ENCODE data around the gene DCAF16. TPM values are rescaled to one million over a fixed set of nuclear protein-coding genes. Genes with fewer than 3 reads are reported as not detected.

The DCAF16 gene
- total RNA-seq, 2 experiments from 2014 or later, result 42.4 to 44.5 TPM

GRCh38 chr4:17763416-17763815 lies 47.1 kb downstream of the DCAF16 start:
- Mint-ChIP-seq H3K4me3 (no peak overlapping the region), H3K27me3 (no peaks in the 10 kb centered on the region), H3K27ac (no peak overlapping the region), H3K4me1 (ENCODE audit: low read depth) (peaks cover 9% of the 10 kb centered on the region), H3K36me3 (ENCODE audit: low read depth) (no peaks in the 10 kb centered on the region), H3K9me3 (peaks cover 5% of the 10 kb centered on the region)
- DNase-seq (no peak), ATAC-seq (no peak)
- no peak for TF ChIP-seq CTCF (IDR thresholded peaks at IDR 0.05)
- intact Hi-C loops (cut with micrococcal nuclease), result no loop called here
- ChIA-PET CTCF (interaction anchor here (0.6 kb wide), 1 partner anchor 830 kb away, joined by 3 read pairs; no protein-coding TSS in a partner anchor), POLR2A (no interaction called here)

GRCh38 chr4:17762726-17763125 lies 47.8 kb downstream of the DCAF16 start:
- DNase-seq (peak; percentile 5), ATAC-seq (peak; percentile 34)
- Mint-ChIP-seq H3K36me3 (ENCODE audit: low read depth) (no peaks in the 10 kb centered on the region), H3K27me3 (no peaks in the 10 kb centered on the region), H3K9me3 (peaks cover 5% of the 10 kb centered on the region), H3K4me1 (ENCODE audit: low read depth) (peaks cover 9% of the 10 kb centered on the region), H3K27ac (no peak overlapping the region), H3K4me3 (no peak overlapping the region)
- no peak for TF ChIP-seq CTCF (IDR thresholded peaks at IDR 0.05)
- intact Hi-C loops (cut with micrococcal nuclease), result no loop called here
- POLR2A ChIA-PET, result no interaction called here
- CTCF ChIA-PET, result no interaction called here

GRCh38 chr4:17761062-17761461 lies 49.5 kb downstream of the DCAF16 start:
- no peaks in the 10 kb centered on the region for H3K27me3 Mint-ChIP-seq
- CTCF ChIA-PET, result no interaction called here

GRCh38 chr4:17760626-17761025 lies 49.9 kb downstream of the DCAF16 start:
- Mint-ChIP-seq H3K4me1 (ENCODE audit: low read depth) (peaks cover 3% of the 10 kb centered on the region), H3K27ac (no peak overlapping the region), H3K36me3 (ENCODE audit: low read depth) (no peaks in the 10 kb centered on the region), H3K27me3 (no peaks in the 10 kb centered on the region), H3K9me3 (no peaks in the 10 kb centered on the region), H3K4me3 (no peak overlapping the region)
- TF ChIP-seq CTCF (IDR thresholded peaks at IDR 0.05), result no peak
- ATAC-seq (no peak), DNase-seq (no peak)
- intact Hi-C loops (cut with micrococcal nuclease), result no loop called here
- ChIA-PET POLR2A (interaction anchor here (1.3 kb wide), 1 partner anchor 9 kb away, joined by 3 read pairs; no protein-coding TSS in a partner anchor), CTCF (no interaction called here)

More at GRCh38 chr4:17761062-17761461, 49.5 kb downstream of the DCAF16 start:
- intact Hi-C loops (cut with micrococcal nuclease), result no loop called here
- POLR2A ChIA-PET, result interaction anchor here (1.3 kb wide), 1 partner anchor 9 kb away, joined by 3 read pairs; no protein-coding TSS in a partner anchor
- H3K4me1 Mint-ChIP-seq (ENCODE audit: low read depth), result peaks cover 8% of the 10 kb centered on the region
- DNase-seq, result no peak
- ATAC-seq, result no peak
- H3K36me3 Mint-ChIP-seq (ENCODE audit: low read depth), result no peaks in the 10 kb centered on the region
- no peak overlapping the region for H3K4me3 Mint-ChIP-seq
- no peak for TF ChIP-seq CTCF (IDR thresholded peaks at IDR 0.05)
- H3K9me3 Mint-ChIP-seq, result peaks cover 3% of the 10 kb centered on the region
- no peak overlapping the region for H3K27ac Mint-ChIP-seq

GRCh38 chr4:17758485-17758884 lies 52.1 kb downstream of the DCAF16 start:
- intact Hi-C loops (cut with micrococcal nuclease), result no loop called here
- ChIA-PET POLR2A (no interaction called here), CTCF (no interaction called here)
- H3K27me3 Mint-ChIP-seq, result peaks cover 2% of the 10 kb centered on the region
- H3K4me3 Mint-ChIP-seq, result no peak overlapping the region
- no peak for ATAC-seq
- H3K4me1 Mint-ChIP-seq (ENCODE audit: low read depth), result no peaks in the 10 kb centered on the region
- no peak for DNase-seq
- no peak for TF ChIP-seq CTCF (IDR thresholded peaks at IDR 0.05)
- no peaks in the 10 kb centered on the region for H3K36me3 Mint-ChIP-seq (ENCODE audit: low read depth)
- H3K9me3 Mint-ChIP-seq, result no peaks in the 10 kb centered on the region
- H3K27ac Mint-ChIP-seq, result no peak overlapping the region

Measured in activated CD8-positive, alpha-beta T cell treated with anti-CD3 and anti-CD28 coated beads for 36 hours (primary cell).